LNCaP clone FGC (cell line): ENCODE measurements around the gene ACOX1.
A peak's percentile ranks its signal among the peaks of the same experiment; 100 is the strongest.
"Not testable (repeated sequence)": the region's sequence is repeated elsewhere in the genome, so short reads cannot be mapped to it uniquely, and the experiment has no call there.

Experiments used
- DNase-seq: peaks from one replicate; pipeline ENCODE4 v3.0.0-alpha.2; 2011; ENCODE audit warnings: low read depth
- H3K4me3 ChIP-seq: 2 replicates; pipeline ENCODE4 v1.5.1; 2011; ENCODE audit warnings: mild to moderate bottlenecking, low read depth, low read length, control low read depth
- TF ChIP-seq, protein P1 (sequence below): IDR thresholded peaks from 2 replicates; pipeline ENCODE4 v1.5.1; 2012; ENCODE audit warnings: mild to moderate bottlenecking; ENCODE audit not compliant: control insufficient read depth, insufficient read depth; ENCODE audit errors: extremely low read depth

The ACOX1 gene

DNA sequence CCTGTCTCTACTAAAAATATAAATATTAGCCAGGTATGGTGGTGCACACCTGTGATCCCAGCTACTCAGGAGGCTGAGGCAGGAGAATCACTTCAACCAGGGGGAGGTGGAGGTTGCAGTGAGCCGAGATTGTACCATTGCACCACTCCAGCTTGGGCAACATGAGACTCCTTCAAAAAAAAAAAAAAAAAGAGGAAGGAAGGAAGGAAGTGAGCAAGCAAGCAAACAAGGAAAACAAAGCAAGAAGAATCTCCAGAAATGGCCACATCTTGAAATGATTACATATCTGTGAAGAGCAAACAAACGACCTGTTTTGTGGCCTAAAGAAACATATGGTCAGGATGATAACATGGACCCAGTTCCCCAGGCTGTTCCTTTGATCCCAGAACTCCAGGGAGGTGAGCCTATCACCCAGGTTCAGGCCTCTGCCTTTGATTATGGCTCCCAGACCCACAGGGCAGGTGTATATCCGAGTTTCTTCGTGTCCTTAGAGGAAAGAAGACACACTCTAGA, 8.9 kb downstream of the ACOX1 start:
- TF ChIP-seq, protein P1, sequence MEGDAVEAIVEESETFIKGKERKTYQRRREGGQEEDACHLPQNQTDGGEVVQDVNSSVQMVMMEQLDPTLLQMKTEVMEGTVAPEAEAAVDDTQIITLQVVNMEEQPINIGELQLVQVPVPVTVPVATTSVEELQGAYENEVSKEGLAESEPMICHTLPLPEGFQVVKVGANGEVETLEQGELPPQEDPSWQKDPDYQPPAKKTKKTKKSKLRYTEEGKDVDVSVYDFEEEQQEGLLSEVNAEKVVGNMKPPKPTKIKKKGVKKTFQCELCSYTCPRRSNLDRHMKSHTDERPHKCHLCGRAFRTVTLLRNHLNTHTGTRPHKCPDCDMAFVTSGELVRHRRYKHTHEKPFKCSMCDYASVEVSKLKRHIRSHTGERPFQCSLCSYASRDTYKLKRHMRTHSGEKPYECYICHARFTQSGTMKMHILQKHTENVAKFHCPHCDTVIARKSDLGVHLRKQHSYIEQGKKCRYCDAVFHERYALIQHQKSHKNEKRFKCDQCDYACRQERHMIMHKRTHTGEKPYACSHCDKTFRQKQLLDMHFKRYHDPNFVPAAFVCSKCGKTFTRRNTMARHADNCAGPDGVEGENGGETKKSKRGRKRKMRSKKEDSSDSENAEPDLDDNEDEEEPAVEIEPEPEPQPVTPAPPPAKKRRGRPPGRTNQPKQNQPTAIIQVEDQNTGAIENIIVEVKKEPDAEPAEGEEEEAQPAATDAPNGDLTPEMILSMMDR, result no peak
- no peak overlapping the region for H3K4me3 ChIP-seq
- DNase-seq, result no peak

- DNase-seq, result not testable (repeated sequence)
Measured at GRCh38 chr17:75969044-75969443, 9.9 kb downstream of the ACOX1 start.

GRCh38 chr17:75965468-75965867, 13.5 kb downstream of the ACOX1 start:
- DNase-seq, result no peak
- TF ChIP-seq, protein P1, result no peak
- H3K4me3 ChIP-seq, result no peak overlapping the region

More at GRCh38 chr17:75969044-75969443, 9.9 kb downstream of the ACOX1 start:
- not testable (repeated sequence) for H3K4me3 ChIP-seq

- DNase-seq, result no peak
- TF ChIP-seq, protein P1, result no peak
- H3K4me3 ChIP-seq, result peak overlapping the region; percentile 16; the same call in 1 of the 2 replicates
Measured at GRCh38 chr17:75959839-75960511, 19.0 kb downstream of the ACOX1 start.

DNA sequence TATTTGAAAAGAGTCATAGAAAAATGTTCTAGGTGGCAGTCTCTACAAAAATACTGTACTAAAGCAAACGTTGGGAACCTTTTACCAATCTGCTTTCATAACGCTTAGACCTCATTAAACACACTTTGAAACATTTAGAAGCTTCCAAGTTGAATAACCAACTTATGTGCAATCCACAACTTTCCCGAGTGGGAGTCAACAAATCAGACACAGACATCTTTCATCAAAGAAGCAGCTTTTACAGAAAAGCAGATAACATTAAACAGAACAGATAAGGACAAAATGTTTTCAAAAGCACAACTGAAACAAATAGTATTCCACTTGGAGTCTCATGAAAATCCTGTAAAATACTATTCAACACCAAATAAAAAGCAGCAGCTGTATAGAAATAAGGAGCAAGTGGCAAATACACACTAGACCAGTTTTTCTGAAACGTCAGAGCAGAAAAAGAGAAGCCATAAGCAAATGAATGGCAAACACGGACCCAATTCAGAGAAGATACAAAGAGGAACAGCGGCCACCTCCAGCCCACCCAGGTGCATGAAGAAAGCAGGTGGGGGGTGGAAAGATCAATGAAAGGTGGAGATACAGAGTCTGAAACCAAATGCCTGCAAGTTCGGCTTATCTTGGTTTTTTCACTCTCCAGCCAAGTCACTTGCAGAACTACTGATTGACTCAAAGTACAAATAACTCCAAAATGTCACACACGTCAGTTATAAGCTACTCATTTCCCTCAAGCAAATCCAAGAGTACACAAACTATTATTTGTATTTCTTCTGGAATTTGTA, 19.7 kb downstream of the ACOX1 start:
- DNase-seq, result no peak
- H3K4me3 ChIP-seq, result peak overlapping the region; percentile 16; the same call in 1 of the 2 replicates
- TF ChIP-seq, protein P1, result no peak

DNA sequence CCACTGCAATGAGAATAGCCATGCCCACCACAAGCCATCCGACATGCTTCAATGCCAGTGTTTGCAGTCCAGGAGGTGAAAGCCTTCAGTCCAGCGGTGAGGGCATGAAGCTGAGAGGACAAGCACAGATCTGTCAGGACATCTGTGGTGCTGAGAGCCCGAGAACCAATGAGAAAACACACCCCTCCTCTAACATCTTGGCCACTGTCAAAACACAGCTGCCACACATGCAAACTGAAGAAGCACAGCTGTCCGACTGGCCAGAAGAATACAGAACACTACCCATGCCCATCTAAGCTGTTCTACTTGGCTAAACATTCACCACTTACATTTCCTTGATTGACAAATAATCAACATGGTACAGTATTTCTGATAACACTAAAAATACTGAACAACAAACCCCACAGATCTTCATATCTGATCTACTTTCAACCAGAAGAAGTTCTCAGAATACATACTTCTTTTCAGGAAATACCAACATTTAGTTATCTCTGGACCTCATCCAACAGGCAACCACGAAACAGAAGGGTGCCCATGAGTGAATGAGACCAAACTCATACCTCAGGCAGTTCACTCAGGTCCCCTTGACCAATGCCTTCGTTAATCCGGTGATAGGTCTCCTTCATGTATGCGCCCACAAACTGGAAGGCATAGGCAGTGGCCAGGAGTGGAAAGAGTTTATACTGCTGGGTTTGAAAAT, 28.0 kb downstream of the ACOX1 start:
- no peak overlapping the region for H3K4me3 ChIP-seq
- TF ChIP-seq, protein P1, result no peak
- DNase-seq, result no peak

DNA sequence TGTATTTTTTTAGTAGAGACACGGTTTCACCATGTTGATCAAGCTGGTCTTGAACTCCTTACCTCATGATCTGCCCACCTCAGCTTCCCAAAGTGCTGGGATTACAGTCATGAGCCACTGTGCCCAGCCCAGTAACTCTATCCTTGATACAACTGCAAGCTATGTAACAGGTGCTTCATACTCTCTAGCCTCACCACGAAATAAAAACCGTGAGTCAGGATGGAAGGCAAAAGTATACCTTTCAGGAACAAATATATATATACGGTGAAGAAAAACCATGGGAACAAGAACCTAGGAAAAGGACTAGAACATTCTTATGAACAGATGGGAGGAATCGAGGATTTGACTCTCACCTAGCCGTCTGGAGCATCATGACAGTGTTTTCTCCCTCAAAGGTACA, 28.5 kb downstream of the ACOX1 start:
- TF ChIP-seq, protein P1, result no peak
- H3K4me3 ChIP-seq, result no peak overlapping the region
- no peak for DNase-seq
